Uterus (tissue), 4 donors: ENCODE data around the gene CYSLTR2. TPM values are rescaled to one million over a fixed set of nuclear protein-coding genes. Genes with fewer than 3 reads are reported as not detected.

Experiments used
- DNase-seq, 2 donors: peaks; one replicate each; pipeline ENCODE4 v3.0.0-alpha.2; 2019 to 2020
- H3K27ac ChIP-seq, 2 donors: fragments of 200-600 bp; sonication (generic); 1 replicate in 1 of 2; 2 replicates in 1 of 2; pipeline ENCODE4 v1.5.1; 2016 to 2018
- H3K27me3 ChIP-seq, 2 donors: fragments of 200-600 bp; sonication (generic); one replicate each; pipeline ENCODE4 v1.5.1; 2018 to 2019; ENCODE audit warnings: control low read depth in 1 of 2
- H3K36me3 ChIP-seq, 2 donors: fragments of 200-600 bp; sonication (generic); one replicate each; pipeline ENCODE4 v1.5.1; 2019; ENCODE audit warnings: control low read depth in 1 of 2
- H3K4me1 ChIP-seq, 2 donors: fragments of 200-600 bp; sonication (generic); one replicate each; pipeline ENCODE4 v1.5.1; 2018 to 2019; ENCODE audit warnings: control low read depth in 1 of 2
- H3K4me3 ChIP-seq, 2 donors: fragments of 200-600 bp; sonication (generic); 1 replicate in 1 of 2; 2 replicates in 1 of 2; pipeline ENCODE4 v1.5.1; 2018 to 2019; ENCODE audit warnings: mild to moderate bottlenecking in 1 of 2
- H3K9me3 ChIP-seq, 2 donors: fragments of 200-600 bp; sonication (generic); one replicate each; pipeline ENCODE4 v1.5.1; 2019; ENCODE audit warnings: control low read depth in 1 of 2
- POLR2A ChIP-seq, 2 donors: fragments of 450-650 bp; IDR thresholded peaks; one replicate each; pipeline ENCODE4 v1.6.1; 2016; ENCODE audit warnings: antibody characterized with exemption in 2 of 2, mild to moderate bottlenecking in 1 of 2, moderate library complexity in 1 of 2
- intact Hi-C: fragments of 100-400 bp; cut with DNase I; formaldehyde crosslinking; loops from one replicate; pipeline ENCODE4 v1.15.1; 2023; ENCODE audit warnings: low total_unique reads
- total RNA-seq, 4 donors: library from RNA; depleted of rRNA in 3 of 4; stranded (reverse); fragments of >200 nt in 3 of 4; gene quantifications; one replicate each; pipeline versions ENCODE4 v1.1.0 to v1.2.4, GENCODE V29; 2014 to 2023
- TF ChIP-seq, protein P1 (sequence below), 4 experiments: fragments of 200-600 bp in 2 of 4; fragments of 450-650 bp in 2 of 4; sonication (generic) in 2 of 4; IDR thresholded peaks; one replicate each; pipeline ENCODE4 v1.5.1; 2016 to 2019; ENCODE audit warnings: antibody characterized with exemption in 4 of 4, mild to moderate bottlenecking in 2 of 4, moderate library complexity in 1 of 4
- donor health status: DM: yes; HTN: yes; CAD: no.

The CYSLTR2 gene
- total RNA-seq, 4 donors from 2014 or later = 0.15 to 1.6 (median 0.42) TPM

DNA sequence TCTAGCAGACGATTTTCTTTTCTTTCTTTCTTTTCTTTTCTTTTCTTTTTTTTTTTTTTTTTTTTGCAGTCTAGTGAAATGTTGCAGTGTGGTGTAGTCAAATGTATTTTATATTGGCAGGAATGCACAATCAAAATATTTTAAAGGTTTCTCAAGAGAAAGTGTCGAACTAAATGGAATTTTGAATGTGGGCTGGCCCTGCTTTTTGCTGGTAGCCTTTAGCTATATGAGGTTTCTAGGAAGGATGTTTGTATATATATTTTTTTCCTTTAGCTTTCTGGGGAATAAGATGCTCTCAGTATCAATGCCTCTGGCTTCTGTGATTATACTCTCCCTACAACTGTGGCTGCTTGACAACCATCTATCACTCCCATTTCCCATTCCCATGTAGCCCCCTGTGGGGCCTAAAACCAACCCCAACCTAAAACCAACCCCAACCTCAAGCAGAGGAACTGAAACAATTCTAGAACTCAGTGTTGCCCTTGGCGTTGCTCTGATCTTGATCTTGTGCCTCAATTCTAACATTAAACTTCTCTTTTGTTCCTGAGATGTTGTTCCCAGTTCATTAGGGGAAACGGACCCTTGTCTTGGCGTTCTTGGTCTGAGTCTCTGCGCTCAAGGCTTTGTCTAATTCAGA, 27.1 kb downstream of the CYSLTR2 start:
- TF ChIP-seq POLR2A (IDR thresholded peaks at IDR 0.05) = no peak
- H3K27me3 ChIP-seq = no peaks in the 10 kb centered on the region
- H3K4me1 ChIP-seq = no peaks in the 10 kb centered on the region
- H3K4me3 ChIP-seq = no peak overlapping the region
- DNase-seq = no peak
- intact Hi-C loops = no loop called here
- H3K36me3 ChIP-seq = no peaks in the 10 kb centered on the region
- no peaks in the 10 kb centered on the region for H3K9me3 ChIP-seq
- H3K27ac ChIP-seq = no peak overlapping the region

GRCh38 chr13:48681905-48682304, 28.2 kb downstream of the CYSLTR2 start:
- Histone ChIP-seq H3K36me3 (no peaks in the 10 kb centered on the region), H3K4me3 (no peak overlapping the region), H3K9me3 (no peaks in the 10 kb centered on the region), H3K4me1 (no peaks in the 10 kb centered on the region), H3K27me3 (no peaks in the 10 kb centered on the region), H3K27ac (no peak overlapping the region)
- TF ChIP-seq, protein P1, sequence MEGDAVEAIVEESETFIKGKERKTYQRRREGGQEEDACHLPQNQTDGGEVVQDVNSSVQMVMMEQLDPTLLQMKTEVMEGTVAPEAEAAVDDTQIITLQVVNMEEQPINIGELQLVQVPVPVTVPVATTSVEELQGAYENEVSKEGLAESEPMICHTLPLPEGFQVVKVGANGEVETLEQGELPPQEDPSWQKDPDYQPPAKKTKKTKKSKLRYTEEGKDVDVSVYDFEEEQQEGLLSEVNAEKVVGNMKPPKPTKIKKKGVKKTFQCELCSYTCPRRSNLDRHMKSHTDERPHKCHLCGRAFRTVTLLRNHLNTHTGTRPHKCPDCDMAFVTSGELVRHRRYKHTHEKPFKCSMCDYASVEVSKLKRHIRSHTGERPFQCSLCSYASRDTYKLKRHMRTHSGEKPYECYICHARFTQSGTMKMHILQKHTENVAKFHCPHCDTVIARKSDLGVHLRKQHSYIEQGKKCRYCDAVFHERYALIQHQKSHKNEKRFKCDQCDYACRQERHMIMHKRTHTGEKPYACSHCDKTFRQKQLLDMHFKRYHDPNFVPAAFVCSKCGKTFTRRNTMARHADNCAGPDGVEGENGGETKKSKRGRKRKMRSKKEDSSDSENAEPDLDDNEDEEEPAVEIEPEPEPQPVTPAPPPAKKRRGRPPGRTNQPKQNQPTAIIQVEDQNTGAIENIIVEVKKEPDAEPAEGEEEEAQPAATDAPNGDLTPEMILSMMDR (IDR thresholded peaks at IDR 0.05) = no peak
- TF ChIP-seq POLR2A (IDR thresholded peaks at IDR 0.05) = no peak
- intact Hi-C loops = no loop called here
- DNase-seq = no peak

DNA sequence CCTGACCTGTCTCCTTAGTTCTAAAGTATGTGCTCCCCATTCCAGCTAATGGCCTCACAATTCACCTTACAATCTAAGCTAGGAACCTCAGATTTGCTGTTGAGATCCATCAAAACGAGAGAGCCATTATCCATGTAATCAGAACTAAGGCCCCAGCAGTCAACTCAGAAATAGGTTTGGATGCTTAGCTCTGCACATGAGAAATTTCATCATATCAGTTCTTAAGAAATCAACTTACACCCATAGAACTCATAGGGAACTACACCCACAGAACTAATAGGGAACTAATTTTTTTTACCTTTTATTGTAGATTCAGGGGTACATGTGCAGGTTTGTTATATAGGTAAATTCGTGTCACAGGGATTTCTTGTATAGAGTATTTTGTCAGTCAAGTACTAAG, 28.7 kb downstream of the CYSLTR2 start:
- H3K36me3 ChIP-seq = no peaks in the 10 kb centered on the region
- no peak for DNase-seq
- no peak overlapping the region for H3K4me3 ChIP-seq
- no peak for TF ChIP-seq POLR2A (IDR thresholded peaks at IDR 0.05)
- TF ChIP-seq, protein P1 (IDR thresholded peaks at IDR 0.05) = no peak
- no peaks in the 10 kb centered on the region for H3K9me3 ChIP-seq
- H3K27me3 ChIP-seq = no peaks in the 10 kb centered on the region
- no peaks in the 10 kb centered on the region for H3K4me1 ChIP-seq
- H3K27ac ChIP-seq = no peak overlapping the region
- intact Hi-C loops = no loop called here

GRCh38 chr13:48686636-48687210, 33.0 kb downstream of the CYSLTR2 start:
- intact Hi-C loops = no loop called here
- Histone ChIP-seq H3K9me3 (no peaks in the 10 kb centered on the region), H3K4me1 (no peaks in the 10 kb centered on the region), H3K36me3 (no peaks in the 10 kb centered on the region), H3K27me3 (no peaks in the 10 kb centered on the region), H3K4me3 (no peak overlapping the region), H3K27ac (no peak overlapping the region)
- TF ChIP-seq, protein P1 (IDR thresholded peaks at IDR 0.05) = no peak
- TF ChIP-seq POLR2A (IDR thresholded peaks at IDR 0.05) = no peak
- DNase-seq = no peak

DNA sequence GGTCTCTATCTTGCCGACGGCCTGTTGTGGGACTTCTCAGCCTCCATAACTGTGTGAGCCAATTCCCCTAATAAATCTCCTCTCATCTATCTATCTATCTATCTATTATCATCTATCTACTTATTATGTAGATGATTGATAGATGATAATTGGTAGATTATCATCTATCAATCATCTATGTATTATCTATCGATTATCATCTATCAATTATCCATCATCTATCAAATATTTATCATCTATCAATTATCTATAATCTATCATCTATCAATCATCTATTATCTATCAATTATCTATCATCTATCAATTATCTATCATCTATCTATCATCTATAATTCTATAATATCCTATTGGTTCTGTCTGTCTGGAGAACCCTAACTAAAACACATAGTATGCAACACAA, 33.5 kb downstream of the CYSLTR2 start:
- H3K4me3 ChIP-seq = no peak overlapping the region
- H3K36me3 ChIP-seq = no peaks in the 10 kb centered on the region

More for the DNA sequence above, 33.5 kb downstream of the CYSLTR2 start:
- Histone ChIP-seq H3K4me1 (no peaks in the 10 kb centered on the region), H3K27me3 (no peaks in the 10 kb centered on the region), H3K27ac (no peak overlapping the region), H3K9me3 (no peaks in the 10 kb centered on the region)
- TF ChIP-seq, protein P1 (IDR thresholded peaks at IDR 0.05) = no peak
- TF ChIP-seq POLR2A (IDR thresholded peaks at IDR 0.05) = no peak
- intact Hi-C loops = no loop called here
- DNase-seq = no peak
